ENCODE data around the gene ZHX3. TPM values are rescaled to one million over a fixed set of nuclear protein-coding genes. Genes with fewer than 3 reads are reported as not detected.

The ZHX3 gene
- 10 to 100 TPM; 10.9 to 11.9 TPM for total RNA-seq

DNA sequence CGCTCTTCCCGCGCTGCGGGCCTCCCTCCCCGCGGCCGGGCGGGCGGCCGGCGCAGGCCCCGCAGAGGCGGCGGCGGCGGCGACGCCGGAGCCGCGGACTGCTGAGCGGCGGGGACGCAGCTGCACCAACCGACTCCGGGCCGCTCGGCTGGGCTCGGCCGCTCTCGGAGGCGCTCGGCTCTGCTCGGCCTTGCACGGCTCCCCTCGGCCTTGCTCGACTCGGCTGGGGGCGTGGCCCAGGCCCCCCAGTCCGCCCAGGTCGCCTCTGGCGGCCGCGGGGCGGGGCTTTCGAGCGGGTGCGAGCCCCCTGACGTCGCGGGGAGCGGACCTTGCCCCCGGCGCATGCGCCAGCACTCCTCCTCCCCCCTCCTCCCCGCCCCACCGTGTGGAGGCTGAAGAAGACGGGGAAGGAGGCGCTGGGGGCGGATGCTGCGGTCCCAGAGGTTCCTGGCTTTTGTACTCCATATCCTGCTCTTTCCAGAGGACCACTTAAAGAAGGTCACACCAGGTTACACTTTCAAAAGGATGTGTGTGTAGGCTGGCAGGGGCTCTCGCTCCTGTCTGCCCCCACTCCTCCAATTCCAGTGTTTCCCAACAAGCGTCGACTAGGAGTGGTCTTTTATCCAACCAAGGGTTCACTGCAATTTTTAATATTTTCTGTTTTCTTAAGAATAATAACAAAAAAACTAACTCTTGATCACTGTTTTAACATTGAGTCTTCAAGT, at the start of gene ZHX3:
TSS of gene ZHX3 (minus strand) at position 186 of the 725 bp plus-strand sequence. CDS start 112,815 bp downstream, outside the sequence.
- Histone ChIP-seq H3K4me1 (peaks cover 21% of the 10 kb centered on the region), H3K4me3 (peak within 1 kb of the TSS; percentile 47 to 74), H3K27me3 (no peaks in the 10 kb centered on the region), H3K27ac (peak within 1 kb of the TSS; percentile 71 to 83 (median 76)), H3K36me3 (replicated peaks in 1 of 2; ENCODE audit: insufficient read depth in 1 of 2, low read depth in 2 of 2) (no peaks in the 10 kb centered on the region), H3K9me3 (no peaks in the 10 kb centered on the region)
- ATAC-seq (peak; percentile 96), DNase-seq (peak; percentile 96 to 98 (median 98))
- intact Hi-C loops (cut with DNase I) = no loop called here
- TF ChIP-seq, protein P1, sequence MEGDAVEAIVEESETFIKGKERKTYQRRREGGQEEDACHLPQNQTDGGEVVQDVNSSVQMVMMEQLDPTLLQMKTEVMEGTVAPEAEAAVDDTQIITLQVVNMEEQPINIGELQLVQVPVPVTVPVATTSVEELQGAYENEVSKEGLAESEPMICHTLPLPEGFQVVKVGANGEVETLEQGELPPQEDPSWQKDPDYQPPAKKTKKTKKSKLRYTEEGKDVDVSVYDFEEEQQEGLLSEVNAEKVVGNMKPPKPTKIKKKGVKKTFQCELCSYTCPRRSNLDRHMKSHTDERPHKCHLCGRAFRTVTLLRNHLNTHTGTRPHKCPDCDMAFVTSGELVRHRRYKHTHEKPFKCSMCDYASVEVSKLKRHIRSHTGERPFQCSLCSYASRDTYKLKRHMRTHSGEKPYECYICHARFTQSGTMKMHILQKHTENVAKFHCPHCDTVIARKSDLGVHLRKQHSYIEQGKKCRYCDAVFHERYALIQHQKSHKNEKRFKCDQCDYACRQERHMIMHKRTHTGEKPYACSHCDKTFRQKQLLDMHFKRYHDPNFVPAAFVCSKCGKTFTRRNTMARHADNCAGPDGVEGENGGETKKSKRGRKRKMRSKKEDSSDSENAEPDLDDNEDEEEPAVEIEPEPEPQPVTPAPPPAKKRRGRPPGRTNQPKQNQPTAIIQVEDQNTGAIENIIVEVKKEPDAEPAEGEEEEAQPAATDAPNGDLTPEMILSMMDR (IDR thresholded peaks at IDR 0.05) = no peak
- TF ChIP-seq POLR2A (IDR thresholded peaks at IDR 0.05) = peak; percentile 30 to 59 (median 48)
- WGBS, 2 donors = 0 to 1% methylated on average over 7 to 44 of the region's 64 CpGs

DNA sequence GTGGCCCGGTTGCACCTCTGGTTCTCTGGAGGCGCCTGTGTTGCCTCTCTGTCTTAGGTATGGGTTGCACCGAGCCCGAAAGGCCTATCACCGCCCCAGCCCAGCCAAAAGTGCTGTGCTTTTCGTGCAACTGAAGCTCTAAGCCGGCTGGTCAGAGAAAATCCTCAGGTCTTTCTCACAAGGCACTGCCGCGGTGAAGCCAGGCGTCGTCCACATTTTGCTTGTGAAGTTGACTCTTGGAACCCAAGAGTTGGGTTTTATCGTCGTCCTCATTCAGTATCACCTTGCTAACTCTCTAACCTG, 49.8 kb upstream of the ZHX3 start:
- Histone ChIP-seq H3K4me1 (peaks cover 12% of the 10 kb centered on the region), H3K4me3 (no peak overlapping the region), H3K36me3 (replicated peaks in 1 of 2; ENCODE audit: insufficient read depth in 1 of 2, low read depth in 2 of 2) (no peaks in the 10 kb centered on the region), H3K9me3 (no peaks in the 10 kb centered on the region), H3K27ac (no peak overlapping the region), H3K27me3 (peaks cover 0 to 20% of the 10 kb centered on the region in 2 donors)
- ATAC-seq (no peak), DNase-seq (no peak)
- no peak for TF ChIP-seq POLR2A (IDR thresholded peaks at IDR 0.05)
- TF ChIP-seq, protein P1 (IDR thresholded peaks at IDR 0.05) = no peak
- WGBS, 2 donors = 54% methylated on average over 13 of the region's 13 CpGs
- intact Hi-C loops (cut with DNase I) = no loop called here

DNA sequence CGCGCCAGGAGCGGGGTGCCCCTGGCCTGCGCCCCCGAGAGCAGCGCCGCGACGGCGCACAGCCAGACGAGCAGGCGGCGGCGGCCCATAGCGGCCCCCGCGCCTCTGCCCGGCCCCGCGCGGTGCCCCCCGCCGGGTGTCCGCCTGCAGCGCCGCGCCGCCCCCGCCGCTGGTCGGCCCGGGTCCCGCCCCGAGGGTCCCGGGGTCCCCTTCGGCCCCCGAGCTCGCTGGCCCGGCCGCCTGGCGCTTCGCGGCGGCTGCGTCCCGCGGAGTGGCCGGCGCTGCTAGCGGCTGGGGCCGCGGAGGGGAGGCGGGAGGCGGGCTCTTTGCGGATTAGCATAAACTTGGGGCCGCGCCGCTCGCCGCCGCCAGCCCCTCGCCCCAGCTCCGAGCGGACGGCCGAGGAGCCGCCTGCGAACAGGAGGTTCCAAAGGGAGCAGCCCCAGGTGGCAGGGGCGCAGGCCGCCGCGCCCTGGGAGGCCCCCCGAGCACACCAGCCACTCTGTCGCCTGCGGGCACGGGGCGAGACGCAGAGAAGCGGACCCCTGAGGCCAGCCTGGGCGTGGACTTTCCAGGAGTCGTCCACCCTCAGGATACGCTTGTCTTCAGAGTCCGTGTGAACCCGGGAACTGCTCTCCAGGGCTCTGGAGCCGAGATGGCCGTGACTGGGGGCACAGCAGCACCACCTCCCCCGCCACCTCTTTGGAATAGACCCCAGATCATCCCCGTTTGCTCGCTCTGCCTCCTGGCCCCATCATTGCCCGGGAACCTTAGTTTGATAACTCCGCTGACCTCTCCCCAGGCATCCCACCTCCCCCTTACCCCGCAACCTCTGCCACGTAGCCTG, 49.2 kb upstream of the ZHX3 start, which contains the start of gene EMILIN3:
TSS of gene EMILIN3 (minus strand) at position 273 of the 847 bp plus-strand sequence. CDS start at position 89, 184 bp downstream.
- Histone ChIP-seq H3K27ac (no peak within 1 kb of the TSS), H3K27me3 (peaks cover 0 to 20% of the 10 kb centered on the region in 2 donors)
- no peak for ATAC-seq

GRCh38 chr20:41365777-41366545, 48.4 kb upstream of the ZHX3 start:
- Histone ChIP-seq H3K4me1 (peaks cover 19% of the 10 kb centered on the region), H3K27me3 (peaks cover 0 to 20% of the 10 kb centered on the region in 2 donors), H3K4me3 (no peak overlapping the region), H3K36me3 (replicated peaks in 1 of 2; ENCODE audit: insufficient read depth in 1 of 2, low read depth in 2 of 2) (no peaks in the 10 kb centered on the region), H3K27ac (no peak overlapping the region), H3K9me3 (no peaks in the 10 kb centered on the region)
- ATAC-seq (peak; percentile 14), DNase-seq (no peak)
- intact Hi-C loops (cut with DNase I) = no loop called here
- no peak for TF ChIP-seq POLR2A (IDR thresholded peaks at IDR 0.05)
- TF ChIP-seq, protein P1 (IDR thresholded peaks at IDR 0.05) = no peak
- 8 to 60% methylated on average over 2 to 54 of the region's 76 CpGs for WGBS, 2 donors

More for the DNA sequence above, 49.2 kb upstream of the ZHX3 start, which contains the start of gene EMILIN3:
- Histone ChIP-seq H3K4me3 (no peak within 1 kb of the TSS), H3K9me3 (no peaks in the 10 kb centered on the region), H3K36me3 (replicated peaks in 1 of 2; ENCODE audit: insufficient read depth in 1 of 2, low read depth in 2 of 2) (no peaks in the 10 kb centered on the region), H3K4me1 (peaks cover 18% of the 10 kb centered on the region)
- intact Hi-C loops (cut with DNase I) = no loop called here
- DNase-seq = no peak
- TF ChIP-seq, protein P1 (IDR thresholded peaks at IDR 0.05) = no peak
- TF ChIP-seq POLR2A (IDR thresholded peaks at IDR 0.05) = no peak
- 7 to 48% methylated on average over 8 to 80 of the region's 93 CpGs for WGBS, 2 donors
